H9 (cell line): ENCODE data around the gene SYNC. TPM values are rescaled to one million over a fixed set of nuclear protein-coding genes. Genes with fewer than 3 reads are reported as not detected.

Source experiments
- DNase-seq: peaks from one replicate; pipeline ENCODE4 v3.0.0-alpha.2; 2017
- H2AFZ ChIP-seq: one replicate; pipeline ENCODE4 v1.6.1; 2013; ENCODE audit warnings: mild to moderate bottlenecking, low read length, control low read depth, moderate library complexity
- H2AK5ac ChIP-seq: 2 replicates; pipeline ENCODE4 v1.6.1; 2013; ENCODE audit warnings: low read length, control low read depth, mixed read lengths; ENCODE audit not compliant: insufficient read length
- H2BK120ac ChIP-seq: one replicate; pipeline ENCODE4 v1.6.1; 2013; ENCODE audit warnings: low read depth, mild to moderate bottlenecking, low read length, control low read depth, inconsistent platforms; ENCODE audit not compliant: poor library complexity, severe bottlenecking
- H2BK12ac ChIP-seq: 2 replicates; pipeline ENCODE4 v1.6.1; 2013; ENCODE audit warnings: low read length, control low read depth, mixed read lengths, low read depth; ENCODE audit not compliant: insufficient read length
- H2BK15ac ChIP-seq: 2 replicates; pipeline ENCODE4 v1.6.1; 2013; ENCODE audit warnings: low read depth, low read length, control low read depth
- H2BK20ac ChIP-seq: one replicate; pipeline ENCODE4 v1.6.1; 2013; ENCODE audit warnings: low read depth, mild to moderate bottlenecking, low read length, control low read depth, inconsistent platforms; ENCODE audit not compliant: poor library complexity, severe bottlenecking
- H2BK5ac ChIP-seq: 2 replicates; pipeline ENCODE4 v1.6.1; 2013; ENCODE audit warnings: low read length, control low read depth, mixed read lengths; ENCODE audit not compliant: insufficient read length
- H3K14ac ChIP-seq: 2 replicates; pipeline ENCODE4 v1.6.1; 2013; ENCODE audit warnings: low read length, control low read depth; ENCODE audit not compliant: insufficient read depth
- H3K18ac ChIP-seq: 2 replicates; pipeline ENCODE4 v1.6.1; 2013; ENCODE audit warnings: low read depth, mild to moderate bottlenecking, mixed read lengths, low read length, control low read depth; ENCODE audit not compliant: insufficient read length
- H3K23ac ChIP-seq: 2 replicates; pipeline ENCODE4 v1.6.1; 2013; ENCODE audit warnings: low read length, control low read depth, mixed read lengths, low read depth; ENCODE audit not compliant: insufficient read length
- H3K23me2 ChIP-seq: 2 replicates; pipeline ENCODE4 v1.6.1; 2013; ENCODE audit warnings: low read depth, mild to moderate bottlenecking, mixed read lengths, low read length, control low read depth; ENCODE audit not compliant: insufficient read length, poor library complexity, severe bottlenecking
- H3K27ac ChIP-seq: 2 replicates; pipeline ENCODE4 v1.5.1; 2013; ENCODE audit warnings: low read length, control low read depth, mixed read lengths, low read depth; ENCODE audit not compliant: insufficient read length
- H3K27me3 ChIP-seq: 2 replicates; pipeline ENCODE4 v1.6.1; 2013; ENCODE audit warnings: low read length, control low read depth, inconsistent platforms; ENCODE audit not compliant: insufficient read depth
- H3K4ac ChIP-seq: 2 replicates; pipeline ENCODE4 v1.6.1; 2013; ENCODE audit warnings: low read depth, mild to moderate bottlenecking, control low read depth, inconsistent platforms, low read length, moderate library complexity
- H3K4me1 ChIP-seq: 2 replicates; pipeline ENCODE4 v1.6.1; 2013; ENCODE audit warnings: low read length, control low read depth, inconsistent platforms; ENCODE audit not compliant: insufficient read depth
- H3K4me2 ChIP-seq: 2 replicates; pipeline ENCODE4 v1.6.1; 2013; ENCODE audit warnings: low read length, control low read depth, mixed read lengths; ENCODE audit not compliant: insufficient read length, insufficient read depth
- H3K56ac ChIP-seq: 2 replicates; pipeline ENCODE4 v1.6.1; 2013; ENCODE audit warnings: low read depth, mild to moderate bottlenecking, mixed read lengths, low read length, control low read depth; ENCODE audit not compliant: insufficient read length
- H3K79me1 ChIP-seq: 2 replicates; pipeline ENCODE4 v1.6.1; 2013; ENCODE audit warnings: low read depth, mild to moderate bottlenecking, moderate library complexity, low read length, control low read depth, inconsistent platforms; ENCODE audit not compliant: insufficient read depth, poor library complexity, severe bottlenecking
- H3K79me2 ChIP-seq: 2 replicates; pipeline ENCODE4 v1.6.1; 2013; ENCODE audit warnings: low read length, control low read depth, inconsistent platforms; ENCODE audit not compliant: insufficient read depth
- H3K9ac ChIP-seq: 2 replicates; pipeline ENCODE4 v1.6.1; 2013; ENCODE audit warnings: low read length, control low read depth, mixed read lengths; ENCODE audit not compliant: insufficient read length; ENCODE audit errors: extremely low read depth
- H3K9me3 ChIP-seq: one replicate; pipeline ENCODE4 v1.6.1; 2013; ENCODE audit warnings: low read depth, low read length, inconsistent platforms; ENCODE audit not compliant: control insufficient read depth
- H3T11ph ChIP-seq: one replicate; pipeline ENCODE4 v1.6.1; 2013; ENCODE audit warnings: mild to moderate bottlenecking, low read length, control low read depth, inconsistent platforms
- H4K20me1 ChIP-seq: one replicate; pipeline ENCODE4 v1.6.1; 2013; ENCODE audit not compliant: control insufficient read depth, insufficient read length, insufficient read depth
- H4K5ac ChIP-seq: 2 replicates; pipeline ENCODE4 v1.6.1; 2013; ENCODE audit warnings: low read depth, mild to moderate bottlenecking, mixed read lengths, low read length, control low read depth; ENCODE audit not compliant: insufficient read length
- H4K8ac ChIP-seq: replicated peaks from 2 replicates; pipeline ENCODE4 v1.6.1; 2013; ENCODE audit warnings: low read length, control low read depth, mixed read lengths, low read depth; ENCODE audit not compliant: insufficient read length
- H4K91ac ChIP-seq: 2 replicates; pipeline ENCODE4 v1.6.1; 2013; ENCODE audit warnings: low read depth, mild to moderate bottlenecking, moderate library complexity, mixed read lengths, low read length, control low read depth; ENCODE audit not compliant: insufficient read length
- H3K27ac Mint-ChIP-seq, 3 experiments: 2 replicates in 2 of 3; 3 replicates in 1 of 3; pipeline ENCODE4 v1.8.0; 2020 to 2021; ENCODE audit warnings: mixed read lengths in 3 of 3, mild to moderate bottlenecking in 1 of 3, moderate library complexity in 1 of 3
- H3K27me3 Mint-ChIP-seq: 2 replicates; pipeline ENCODE4 v1.8.0; 2021; ENCODE audit warnings: low read depth, mild to moderate bottlenecking, moderate library complexity, mixed read lengths
- H3K36me3 Mint-ChIP-seq, 3 experiments: 2 replicates in 2 of 3; 3 replicates in 1 of 3; pipeline ENCODE4 v1.8.0; 2020 to 2021; ENCODE audit warnings: low read depth in 3 of 3, mixed read lengths in 3 of 3; ENCODE audit not compliant: insufficient read depth in 1 of 3
- H3K4me1 Mint-ChIP-seq, 2 experiments: 2 replicates each; pipeline ENCODE4 v1.8.0; 2020; ENCODE audit warnings: mixed read lengths in 2 of 2
- H3K4me3 Mint-ChIP-seq, 2 experiments: 2 replicates in 1 of 2; 3 replicates in 1 of 2; pipeline ENCODE4 v1.8.0; 2020 to 2021; ENCODE audit warnings: mild to moderate bottlenecking in 2 of 2, mixed read lengths in 2 of 2, moderate library complexity in 1 of 2
- H3K9me3 Mint-ChIP-seq, 2 experiments: 2 replicates in 1 of 2; 3 replicates in 1 of 2; pipeline ENCODE4 v1.8.0; 2020; ENCODE audit warnings: mild to moderate bottlenecking in 2 of 2, mixed read lengths in 2 of 2, moderate library complexity in 1 of 2
- WGBS: extraction: QIAGEN DNeasy Blood & Tissue Kit; methylation state at CpG from one replicate; pipeline ENCODE4 v1.1.7; 2013; ENCODE audit warnings: missing lambda C conversion rate, low lambda C conversion rate, mixed read lengths; ENCODE audit not compliant: insufficient read length; ENCODE audit errors: extremely low coverage; 5-methylcytosine and 5-hydroxymethylcytosine counted together
- total RNA-seq: library from RNA; stranded (reverse); gene quantifications from 2 replicates; pipeline ENCODE4 v1.2.1, GENCODE V29; 2021
- TF ChIP-seq, protein P1 (sequence below): fragments of 200-600 bp; sonication (generic); conservative IDR thresholded peaks from 3 replicates; pipeline ENCODE4 v1.8.0; 2021; ENCODE audit warnings: antibody characterized with exemption, mild to moderate bottlenecking

Gene SYNC
- total RNA-seq, 1 experiment from 2014 or later = 0.15 TPM

DNA sequence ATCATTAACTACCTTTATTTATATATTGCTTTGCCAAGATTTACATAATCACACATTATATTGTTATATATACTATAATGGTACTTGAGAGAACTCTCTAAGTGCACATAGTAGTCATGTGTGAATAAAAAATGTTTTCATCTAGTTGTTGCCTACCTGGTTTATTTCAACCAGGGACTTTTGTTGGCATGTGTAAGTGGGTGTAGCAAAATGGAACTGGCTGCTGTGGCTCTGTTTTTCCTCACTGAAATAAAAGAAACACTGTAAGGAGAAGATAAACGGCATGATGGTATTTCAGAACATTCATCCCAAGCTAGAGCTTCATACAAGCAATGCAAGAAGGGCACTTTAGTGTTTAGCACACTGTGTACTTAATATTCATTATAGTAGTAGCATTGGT is 36.7 kb downstream of the SYNC start:
- peaks cover 57 to 90% (median 83%) of the 10 kb centered on the region in 3 experiments; a peak in 6 of 7 replicates for H3K36me3 Mint-ChIP-seq
- Histone ChIP-seq H3K4me1 (no peaks in the 10 kb centered on the region), H3K9ac (no peak overlapping the region), H3K4me2 (no peak overlapping the region), H3K14ac (no peak overlapping the region), H3K79me1 (no peaks in the 10 kb centered on the region), H3K56ac (no peak overlapping the region), H2BK15ac (no peak overlapping the region), H4K91ac (no peak overlapping the region), H3K23me2 (no peaks in the 10 kb centered on the region), H4K8ac (no peak overlapping the region), H2AFZ (no peak overlapping the region), H3K23ac (no peak overlapping the region), H3K79me2 (no peaks in the 10 kb centered on the region; the same call in 1 of the 2 replicates), H2BK12ac (no peak overlapping the region), H2BK120ac (no peak overlapping the region), H4K20me1 (no peaks in the 10 kb centered on the region), H2AK5ac (no peak overlapping the region), H3K9me3 (no peaks in the 10 kb centered on the region), H2BK5ac (no peak overlapping the region), H2BK20ac (no peak overlapping the region), H3K4ac (no peak overlapping the region), H3K27me3 (no peaks in the 10 kb centered on the region), H3T11ph (no peak overlapping the region), H3K18ac (no peak overlapping the region), H4K5ac (no peak overlapping the region), H3K27ac (no peak overlapping the region)
- no peak overlapping the region for H3K27ac Mint-ChIP-seq
- no peaks in the 10 kb centered on the region for H3K4me1 Mint-ChIP-seq
- no peaks in the 10 kb centered on the region for H3K27me3 Mint-ChIP-seq
- no CpG with 5 or more reads among the region's 1 CpG for WGBS
- DNase-seq = no peak
- no peaks in the 10 kb centered on the region; a peak in 1 of 5 replicates for H3K9me3 Mint-ChIP-seq
- H3K4me3 Mint-ChIP-seq = no peak overlapping the region
- TF ChIP-seq, protein P1, sequence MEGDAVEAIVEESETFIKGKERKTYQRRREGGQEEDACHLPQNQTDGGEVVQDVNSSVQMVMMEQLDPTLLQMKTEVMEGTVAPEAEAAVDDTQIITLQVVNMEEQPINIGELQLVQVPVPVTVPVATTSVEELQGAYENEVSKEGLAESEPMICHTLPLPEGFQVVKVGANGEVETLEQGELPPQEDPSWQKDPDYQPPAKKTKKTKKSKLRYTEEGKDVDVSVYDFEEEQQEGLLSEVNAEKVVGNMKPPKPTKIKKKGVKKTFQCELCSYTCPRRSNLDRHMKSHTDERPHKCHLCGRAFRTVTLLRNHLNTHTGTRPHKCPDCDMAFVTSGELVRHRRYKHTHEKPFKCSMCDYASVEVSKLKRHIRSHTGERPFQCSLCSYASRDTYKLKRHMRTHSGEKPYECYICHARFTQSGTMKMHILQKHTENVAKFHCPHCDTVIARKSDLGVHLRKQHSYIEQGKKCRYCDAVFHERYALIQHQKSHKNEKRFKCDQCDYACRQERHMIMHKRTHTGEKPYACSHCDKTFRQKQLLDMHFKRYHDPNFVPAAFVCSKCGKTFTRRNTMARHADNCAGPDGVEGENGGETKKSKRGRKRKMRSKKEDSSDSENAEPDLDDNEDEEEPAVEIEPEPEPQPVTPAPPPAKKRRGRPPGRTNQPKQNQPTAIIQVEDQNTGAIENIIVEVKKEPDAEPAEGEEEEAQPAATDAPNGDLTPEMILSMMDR = no peak
